HG02623 (cell line): ENCODE data around the gene LRRTM2.
"Not testable (repeated sequence)": the region's sequence is repeated elsewhere in the genome, so short reads cannot be mapped to it uniquely, and the experiment has no call there.

Experiments used
- ATAC-seq: cut with Tn5 transposase; IDR thresholded peaks from one replicate; pipeline ENCODE4 v1.9.1; 2021; ENCODE audit warnings: moderate library complexity; ENCODE audit not compliant: unreplicated experiment

LRRTM2 gene

GRCh38 chr5:138874771-138875551 lies at the start of gene LRRTM2:
Gene LRRTM2 (minus strand): TSS chr5:138875335. CDS start chr5:138874911, 424 bp downstream.
- ATAC-seq, result no peak

- ATAC-seq, result no peak
These were observed 47.4 kb upstream of the LRRTM2 start for GRCh38 chr5:138922494-138922893.

- not testable (repeated sequence) for ATAC-seq
These were observed 46.2 kb upstream of the LRRTM2 start for GRCh38 chr5:138921362-138921761.

- no peak for ATAC-seq
These were observed 45.0 kb upstream of the LRRTM2 start for GRCh38 chr5:138920181-138920580.

GRCh38 chr5:138918686-138919085 lies 43.6 kb upstream of the LRRTM2 start:
- ATAC-seq, result no peak

GRCh38 chr5:138914338-138914737 lies 39.2 kb upstream of the LRRTM2 start:
- ATAC-seq, result no peak

- no peak for ATAC-seq
These were observed 38.6 kb upstream of the LRRTM2 start for GRCh38 chr5:138913773-138914172.

- ATAC-seq, result no peak
These were observed 37.0 kb upstream of the LRRTM2 start for GRCh38 chr5:138912093-138912492.

GRCh38 chr5:138911441-138911840 lies 36.3 kb upstream of the LRRTM2 start:
- no peak for ATAC-seq

- ATAC-seq, result no peak
These were observed 35.5 kb upstream of the LRRTM2 start for GRCh38 chr5:138910546-138911185.

GRCh38 chr5:138909734-138910133 lies 34.6 kb upstream of the LRRTM2 start:
- no peak for ATAC-seq

- no peak for ATAC-seq
These were observed 30.4 kb upstream of the LRRTM2 start for GRCh38 chr5:138905541-138905940.

GRCh38 chr5:138903130-138903775 lies 28.1 kb upstream of the LRRTM2 start:
- ATAC-seq, result no peak

GRCh38 chr5:138901716-138902115 lies 26.6 kb upstream of the LRRTM2 start:
- no peak for ATAC-seq

- ATAC-seq, result no peak
These were observed 25.3 kb upstream of the LRRTM2 start for GRCh38 chr5:138900281-138900965.

- no peak for ATAC-seq
These were observed 23.6 kb upstream of the LRRTM2 start for GRCh38 chr5:138898742-138899141.

GRCh38 chr5:138898299-138898698 lies 23.2 kb upstream of the LRRTM2 start:
- no peak for ATAC-seq

GRCh38 chr5:138895918-138896317 lies 20.8 kb upstream of the LRRTM2 start:
- no peak for ATAC-seq

GRCh38 chr5:138890644-138891043 lies 15.5 kb upstream of the LRRTM2 start:
- ATAC-seq, result no peak

- no peak for ATAC-seq
These were observed 14.9 kb upstream of the LRRTM2 start for GRCh38 chr5:138889994-138890393.

- ATAC-seq, result no peak
These were observed 9.4 kb upstream of the LRRTM2 start for GRCh38 chr5:138884554-138884953.
